ENCODE data around the gene FMO3.

GRCh38 chr1:171109966-171110365 lies 19.3 kb downstream of the FMO3 start:
- no peak for TF ChIP-seq CTCF (optimal IDR thresholded peaks at IDR 0.05 in 1 of 3, IDR thresholded peaks at IDR 0.05 in 1 of 3, conservative IDR thresholded peaks at IDR 0.05 in 1 of 3; ENCODE audit: extremely low read depth in 1 of 3, insufficient read depth in 2 of 3, low read length in 3 of 3)
- no peak for TF ChIP-seq EZH2 (IDR thresholded peaks at IDR 0.05; ENCODE audit: low read length)

All from keratinocyte (primary cell).